ENCODE data around the gene AKR1E2. TPM values are rescaled to one million over a fixed set of nuclear protein-coding genes. Genes with fewer than 3 reads are reported as not detected.

AKR1E2 gene
- total and polyA plus RNA-seq, 2 of the 8 experiments (the other 6 are each of a cell fraction or from before 2014, with no cell fraction given): 2.6 to 3.5 TPM

DNA sequence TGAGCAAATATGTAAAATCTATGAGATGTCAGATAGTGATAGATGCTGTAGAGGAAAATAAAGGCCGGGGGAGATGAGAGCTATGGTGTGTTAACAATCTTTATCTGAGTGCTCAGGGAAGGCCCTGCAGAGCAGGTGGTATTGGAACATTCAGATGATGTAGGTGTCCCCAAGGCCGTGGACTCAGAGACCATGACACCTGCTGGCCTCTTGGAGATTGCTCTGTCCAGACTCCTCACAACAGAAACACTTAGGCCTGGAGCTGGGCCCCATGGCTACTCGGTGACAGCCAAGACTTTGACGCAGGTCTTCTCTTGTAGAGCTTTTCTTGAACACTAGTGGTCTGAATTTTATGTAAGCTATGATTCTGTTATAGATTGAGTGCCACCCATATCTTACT is 13.3 kb downstream of the AKR1E2 start:
- ChIA-PET POLR2A (ENCODE audit: partially characterized antibody) (no interaction called here), CTCF (ENCODE audit: partially characterized antibody) (interaction anchor here (0.9 to 7.0 kb wide), 5 partner anchors 10 to 444 kb away, joined by 3 to 66 read pairs (median 11); no protein-coding TSS in a partner anchor)
- Histone ChIP-seq H3K79me1 (ENCODE audit: low read depth, low read length) (no peaks in the 10 kb centered on the region), H2BK120ac (replicated peaks; ENCODE audit: low read depth, low read length) (no peak overlapping the region), H3K4me2 (ENCODE audit: insufficient read depth in 1 of 2, low read depth in 2 of 2, low read length in 2 of 2) (no peak overlapping the region), H3K79me2 (ENCODE audit: control insufficient read depth in 1 of 2, insufficient read depth in 2 of 2, low read length in 2 of 2) (no peaks in the 10 kb centered on the region), H4K5ac (ENCODE audit: insufficient read length, low read depth, low read length) (no peak overlapping the region), H4K8ac (ENCODE audit: extremely low read depth, insufficient read depth, low read length) (no peak overlapping the region), H2BK15ac (ENCODE audit: low read length) (no peak overlapping the region), H2BK5ac (ENCODE audit: low read depth, low read length) (no peak overlapping the region), H3K36me3 (ENCODE audit: control insufficient read depth in 2 of 4, insufficient read depth in 4 of 4, low read length in 3 of 4) (no peaks in the 10 kb centered on the region), H4K91ac (replicated peaks; ENCODE audit: insufficient read length, low read length) (no peak overlapping the region), H3K4ac (replicated peaks; ENCODE audit: insufficient read length, low read depth, low read length) (no peak overlapping the region), H3K56ac (replicated peaks; ENCODE audit: insufficient read length, low read depth, low read length) (no peak overlapping the region), H3K18ac (ENCODE audit: extremely low read depth, low read length) (no peak overlapping the region), H3K23me2 (ENCODE audit: low read depth, low read length) (no peaks in the 10 kb centered on the region), H3K9me3 (ENCODE audit: insufficient read depth in 2 of 2, low read depth in 1 of 2, low read length in 1 of 2) (no peaks in the 10 kb centered on the region; a peak in 1 of 4 replicates), H3K4me3 (ENCODE audit: extremely low read depth in 1 of 4, insufficient read depth in 2 of 4, low read depth in 3 of 4, low read length in 4 of 4) (no peak overlapping the region), H3K4me1 (replicated peaks in 1 of 4; ENCODE audit: control insufficient read depth in 3 of 4, insufficient read depth in 4 of 4, low read length in 3 of 4) (no peaks in the 10 kb centered on the region), H2BK12ac (ENCODE audit: low read depth, low read length) (no peak overlapping the region), H3K27me3 (replicated peaks in 1 of 4; ENCODE audit: control insufficient read depth in 3 of 4, extremely low read depth in 1 of 4, insufficient read depth in 3 of 4, low read length in 3 of 4) (no peaks in the 10 kb centered on the region), H2BK20ac (ENCODE audit: low read length) (no peak overlapping the region), H3K9ac (replicated peaks in 1 of 4; ENCODE audit: extremely low read depth in 1 of 4, low read depth in 3 of 4, low read length in 3 of 4) (no peak overlapping the region), H3K14ac (ENCODE audit: insufficient read length) (no peak overlapping the region), H2AFZ (ENCODE audit: low read length) (no peak overlapping the region), H3K27ac (ENCODE audit: low read depth, low read length) (no peak overlapping the region), H3K23ac (ENCODE audit: insufficient read length) (no peak overlapping the region), H4K20me1 (replicated peaks in 1 of 2; ENCODE audit: control insufficient read depth in 1 of 2, insufficient read depth in 2 of 2, low read length in 2 of 2) (no peaks in the 10 kb centered on the region), H2AK5ac (ENCODE audit: low read depth, low read length) (no peak overlapping the region)
- DNase-seq (ENCODE audit: low read depth in 1 of 2, low spot score in 2 of 2): no peak
- FAIRE-seq: no peak
- TF ChIP-seq PHF8 (conservative IDR thresholded peaks at IDR 0.05; ENCODE audit: low read depth, low read length): no peak
- no peak for TF ChIP-seq RFX5 (IDR thresholded peaks at IDR 0.05; ENCODE audit: borderline replicate concordance, low read depth, low read length)
- no peak for TF ChIP-seq MAFK (IDR thresholded peaks at IDR 0.05; ENCODE audit: low read depth, low read length)
- no peak for TF ChIP-seq KDM5A (IDR thresholded peaks at IDR 0.05; ENCODE audit: low read length)
- 83% methylated on average over 4 of the region's 4 CpGs; no CpG with 5 or more reads in 1 of the 2 experiments for WGBS, 2 experiments (ENCODE audit: extremely low coverage in 1 of 2, insufficient coverage in 1 of 2, insufficient read length in 1 of 2, insufficient replicate concordance in 2 of 2, low coverage in 1 of 2, low lambda C conversion rate in 2 of 2, missing lambda C conversion rate in 1 of 2)
